UCSD-AML1 (cell line): Measurements from ENCODE around the gene REEP1.

ENCODE experiments used
- DNase-seq: peaks from one replicate; lab custom pipeline; 2025; ENCODE audit not compliant: unreplicated experiment; lab: John Stamatoyannopoulos, UW

Gene REEP1

GRCh38 chr2:86308356-86308755 lies 29.1 kb downstream of the REEP1 start:
- DNase-seq = no peak

- no peak for DNase-seq
Measured at GRCh38 chr2:86307431-86307830, 30.0 kb downstream of the REEP1 start.

GRCh38 chr2:86305915-86306254 lies 31.5 kb downstream of the REEP1 start:
- no peak for DNase-seq

GRCh38 chr2:86305195-86305914 lies 32.1 kb downstream of the REEP1 start:
- DNase-seq = no peak

GRCh38 chr2:86304416-86304815 lies 33.0 kb downstream of the REEP1 start:
- DNase-seq = no peak

- DNase-seq = no peak
Measured at GRCh38 chr2:86302320-86302719, 35.1 kb downstream of the REEP1 start.

- no peak for DNase-seq
Measured at GRCh38 chr2:86301711-86302202, 35.7 kb downstream of the REEP1 start.

GRCh38 chr2:86301009-86301408 lies 36.4 kb downstream of the REEP1 start:
- peak; percentile 21 for DNase-seq

- no peak for DNase-seq
Measured at GRCh38 chr2:86300496-86300895, 36.9 kb downstream of the REEP1 start.

GRCh38 chr2:86298411-86299390 lies 38.7 kb downstream of the REEP1 start:
- DNase-seq = no peak

- no peak for DNase-seq
Measured at GRCh38 chr2:86297382-86298147, 39.9 kb downstream of the REEP1 start.

GRCh38 chr2:86296947-86297346 lies 40.5 kb downstream of the REEP1 start:
- no peak for DNase-seq

- DNase-seq = no peak
Measured at GRCh38 chr2:86295066-86295465, 42.4 kb downstream of the REEP1 start.

- DNase-seq = no peak
Measured at GRCh38 chr2:86293612-86294011, 43.8 kb downstream of the REEP1 start.

- DNase-seq = no peak
Measured at GRCh38 chr2:86292571-86293515, 44.6 kb downstream of the REEP1 start.

- no peak for DNase-seq
Measured at GRCh38 chr2:86291328-86291662, 46.1 kb downstream of the REEP1 start.

GRCh38 chr2:86290596-86291327 lies 46.7 kb downstream of the REEP1 start:
- DNase-seq = no peak

GRCh38 chr2:86286516-86286915 lies 50.9 kb downstream of the REEP1 start:
- DNase-seq = no peak

GRCh38 chr2:86285981-86286380 lies 51.4 kb downstream of the REEP1 start:
- DNase-seq = no peak

GRCh38 chr2:86285571-86285970 lies 51.9 kb downstream of the REEP1 start:
- DNase-seq = no peak
